CD4-positive, alpha-beta T cell (primary cell): ENCODE results near the gene ACER3. TPM values are rescaled to one million over a fixed set of nuclear protein-coding genes. Genes with fewer than 3 reads are reported as not detected.
"Not testable (repeated sequence)": the region's sequence is repeated elsewhere in the genome, so short reads cannot be mapped to it uniquely, and the experiment has no call there.

Experiments
- ATAC-seq: fragments of 200-7000 bp; cut with Tn5 transposase; one replicate; pipeline ENCODE4 v1.10.0; 2022; ENCODE audit warnings: mild to moderate bottlenecking; ENCODE audit not compliant: poor library complexity
- CTCF ChIA-PET: fragments of 350-600 bp; sonication (Branson Sonifier 250); formaldehyde crosslinking; loops from one replicate; lab custom pipeline; 2021; ENCODE audit warnings: antibody characterized with exemption, inconsistent platforms; lab: Charles Lee
- POLR2A ChIA-PET: fragments of 350-600 bp; sonication (Branson Sonifier 250); formaldehyde crosslinking; loops from one replicate; lab custom pipeline; 2021; ENCODE audit warnings: antibody characterized with exemption, inconsistent platforms; lab: Charles Lee
- DNase-seq, 14 experiments: peaks; one replicate each; pipeline ENCODE4 v3.0.0-alpha.2; 2013 to 2020; ENCODE audit warnings: mixed read lengths in 2 of 14
- H3K27ac ChIP-seq, 2 donors: one replicate each; pipeline versions ENCODE4 v1.5.1 to v1.7.0; 2013; ENCODE audit warnings: low read length in 2 of 2, low read depth in 1 of 2, mild to moderate bottlenecking in 1 of 2
- H3K27me3 ChIP-seq, 2 experiments: 1 replicate in 1 of 2; 2 replicates in 1 of 2; pipeline versions ENCODE4 v1.6.1 to v1.7.0; 2013; ENCODE audit warnings: low read length in 2 of 2, control low read depth in 1 of 2, mild to moderate bottlenecking in 1 of 2, moderate library complexity in 1 of 2; ENCODE audit not compliant: insufficient read depth in 2 of 2, control insufficient read depth in 1 of 2
- H3K36me3 ChIP-seq: one replicate; pipeline ENCODE4 v1.6.1; 2013; ENCODE audit warnings: low read length, control low read depth; ENCODE audit not compliant: insufficient read depth
- H3K4me1 ChIP-seq: one replicate; pipeline ENCODE4 v1.6.1; 2013; ENCODE audit warnings: low read length, control low read depth; ENCODE audit not compliant: insufficient read depth
- H3K4me3 ChIP-seq: one replicate; pipeline ENCODE4 v1.5.1; 2013; ENCODE audit warnings: mild to moderate bottlenecking, low read length, moderate library complexity
- H3K9me3 ChIP-seq, 2 experiments: 1 replicate in 1 of 2; 2 replicates in 1 of 2; pipeline versions ENCODE4 v1.6.1 to v1.7.0; 2013; ENCODE audit warnings: low read length in 2 of 2, mild to moderate bottlenecking in 2 of 2, control low read depth in 1 of 2, moderate library complexity in 1 of 2; ENCODE audit not compliant: control insufficient read depth in 1 of 2, insufficient read depth in 1 of 2
- H3K27ac Mint-ChIP-seq: one replicate; pipeline ENCODE4 v1.8.0; 2020; ENCODE audit warnings: mixed read lengths
- H3K27me3 Mint-ChIP-seq: one replicate; pipeline ENCODE4 v1.8.0; 2021; ENCODE audit warnings: mixed read lengths
- H3K36me3 Mint-ChIP-seq: one replicate; pipeline ENCODE4 v1.8.0; 2021; ENCODE audit warnings: low read depth, mixed read lengths
- H3K4me1 Mint-ChIP-seq: one replicate; pipeline ENCODE4 v1.8.0; 2021; ENCODE audit warnings: low read depth, mixed read lengths
- H3K4me3 Mint-ChIP-seq: one replicate; pipeline ENCODE4 v1.8.0; 2020; ENCODE audit warnings: mild to moderate bottlenecking, mixed read lengths
- H3K9me3 Mint-ChIP-seq: one replicate; pipeline ENCODE4 v1.8.0; 2020; ENCODE audit warnings: mixed read lengths
- CTCF ChIP-seq: fragments of 200-600 bp; IDR thresholded peaks from one replicate; pipeline ENCODE4 v1.8.0; 2022; ENCODE audit warnings: antibody characterized with exemption, mild to moderate bottlenecking
- intact Hi-C, 2 experiments: fragments of 100-400 bp; cut with DNase I in 1 of 2; cut with micrococcal nuclease in 1 of 2; formaldehyde crosslinking; loops; one replicate each; pipeline versions ENCODE4 v1.15.1 to v1.9.0; 2023 to 2025; cut with DNase I, micrococcal nuclease
- total RNA-seq, 174 experiments: library from RNA in 2 of 174; stranded (reverse) in 2 of 174; gene quantifications; one replicate each; pipeline ENCODE4 v1.2.3 and lab custom pipeline; 2021 to 2026

The ACER3 gene
- total RNA-seq, 2 experiments from 2014 or later, result 6.4 to 7.0 TPM

- Histone ChIP-seq H3K36me3 (no peaks in the 10 kb centered on the region), H3K4me3 (no peak overlapping the region), H3K9me3 (no peaks in the 10 kb centered on the region), H3K4me1 (peaks cover 4% of the 10 kb centered on the region), H3K27me3 (peaks cover 0 to 4% of the 10 kb centered on the region in 2 experiments), H3K27ac (no peak overlapping the region)
- H3K4me1 Mint-ChIP-seq, result no peaks in the 10 kb centered on the region
- intact Hi-C loops, result no loop called here
- H3K4me3 Mint-ChIP-seq, result no peak overlapping the region
- ChIA-PET CTCF (no interaction called here), POLR2A (no interaction called here)
- no peaks in the 10 kb centered on the region for H3K36me3 Mint-ChIP-seq
- TF ChIP-seq CTCF, result no peak
- H3K27me3 Mint-ChIP-seq, result no peaks in the 10 kb centered on the region
- H3K27ac Mint-ChIP-seq, result no peak overlapping the region
- ATAC-seq (no peak), DNase-seq (no peak)
- no peaks in the 10 kb centered on the region for H3K9me3 Mint-ChIP-seq
Measured at GRCh38 chr11:76825726-76826396, 34.9 kb upstream of the ACER3 start.

DNA sequence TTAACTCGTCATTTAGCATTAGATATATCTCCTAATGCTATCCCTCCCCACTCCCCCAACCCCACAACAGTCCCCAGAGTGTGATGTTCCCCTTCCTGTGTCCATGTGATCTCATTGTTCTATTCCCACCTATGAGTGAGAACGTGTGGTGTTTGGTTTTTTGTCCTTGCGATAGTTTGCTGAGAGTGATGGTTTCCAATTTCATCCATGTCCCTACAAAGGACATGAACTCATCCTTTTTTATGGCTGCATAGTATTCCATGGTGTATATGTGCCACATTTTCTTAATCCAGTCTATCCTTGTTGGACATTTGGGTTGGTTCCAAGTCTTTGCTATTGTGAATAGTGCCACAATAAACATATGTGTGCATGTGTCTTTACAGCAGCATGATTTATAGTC, 34.2 kb upstream of the ACER3 start:
- H3K27ac Mint-ChIP-seq, intact Hi-C loops, H3K4me1 ChIP-seq, CTCF ChIA-PET, H3K9me3 ChIP-seq, H3K4me3 ChIP-seq, H3K27me3 Mint-ChIP-seq, H3K36me3 Mint-ChIP-seq, DNase-seq, H3K36me3 ChIP-seq, H3K27me3 ChIP-seq, H3K9me3 Mint-ChIP-seq, ATAC-seq, POLR2A ChIA-PET, H3K4me3 Mint-ChIP-seq, H3K27ac ChIP-seq, H3K4me1 Mint-ChIP-seq: not testable (repeated sequence)

- H3K9me3 Mint-ChIP-seq, H3K4me1 Mint-ChIP-seq, H3K27me3 Mint-ChIP-seq, H3K36me3 ChIP-seq, DNase-seq, H3K27ac Mint-ChIP-seq, H3K4me1 ChIP-seq, H3K27me3 ChIP-seq, intact Hi-C loops, H3K4me3 ChIP-seq, H3K36me3 Mint-ChIP-seq, ATAC-seq, CTCF ChIA-PET, H3K9me3 ChIP-seq, POLR2A ChIA-PET, H3K27ac ChIP-seq, H3K4me3 Mint-ChIP-seq: not testable (repeated sequence)
Measured at GRCh38 chr11:76827005-76827404, 33.7 kb upstream of the ACER3 start.

DNA sequence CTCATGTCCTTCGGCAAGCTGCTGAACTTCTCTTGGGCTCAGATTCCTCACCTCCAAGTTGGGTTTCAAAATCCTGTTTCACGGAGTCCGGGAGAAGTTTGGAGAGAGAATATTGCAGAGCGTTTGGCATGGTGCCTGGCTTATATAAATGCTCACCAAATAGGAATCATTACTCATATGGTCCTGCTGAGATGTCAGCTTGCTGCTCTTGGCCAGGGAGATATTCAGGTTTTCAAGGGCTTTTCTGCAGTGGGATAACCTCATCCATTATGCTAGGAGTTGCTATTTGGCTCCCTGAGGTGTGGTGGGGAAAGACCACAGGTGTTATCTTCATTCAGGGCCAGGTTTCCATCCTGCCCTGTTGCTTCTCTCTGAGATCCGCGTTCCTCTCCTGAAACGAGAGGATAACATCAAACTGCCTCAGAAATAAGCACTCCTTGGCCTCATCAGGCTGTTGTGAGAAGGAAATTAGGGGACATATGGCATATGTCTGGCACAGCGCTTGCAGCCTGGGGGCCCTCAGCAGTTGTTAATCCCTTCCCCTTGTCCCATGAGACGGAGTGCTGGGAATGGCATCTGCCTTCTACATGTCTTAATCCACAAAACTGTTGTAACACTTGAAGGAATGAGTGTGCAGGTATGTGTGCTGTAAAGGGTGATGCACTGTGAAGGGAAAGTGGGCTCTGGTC, 29.9 kb upstream of the ACER3 start:
- no peak for ATAC-seq

More for the DNA sequence above, 29.9 kb upstream of the ACER3 start:
- CTCF ChIA-PET, result no interaction called here
- Histone ChIP-seq H3K4me1 (no peaks in the 10 kb centered on the region), H3K27me3 (peaks cover 0 to 4% of the 10 kb centered on the region in 2 experiments), H3K4me3 (no peak overlapping the region), H3K9me3 (no peaks in the 10 kb centered on the region), H3K27ac (no peak overlapping the region), H3K36me3 (no peaks in the 10 kb centered on the region)
- no peaks in the 10 kb centered on the region for H3K9me3 Mint-ChIP-seq
- peaks cover 4% of the 10 kb centered on the region for H3K27me3 Mint-ChIP-seq
- no peaks in the 10 kb centered on the region for H3K36me3 Mint-ChIP-seq
- no peak overlapping the region for H3K4me3 Mint-ChIP-seq
- H3K4me1 Mint-ChIP-seq, result no peaks in the 10 kb centered on the region
- DNase-seq, result no peak
- POLR2A ChIA-PET, result no interaction called here
- no peak for TF ChIP-seq CTCF
- intact Hi-C loops, result no loop called here
- no peak overlapping the region for H3K27ac Mint-ChIP-seq
